ENCODE measurements around the gene HPCAL1.
A peak's percentile ranks its signal among the peaks of the same experiment; 100 is the strongest.

The HPCAL1 gene

GRCh38 chr2:10392951-10393639, 90.4 kb downstream of the HPCAL1 start:
- no peak for DNase-seq

- DNase-seq, result no peak
Observed at GRCh38 chr2:10393640-10393982, 90.9 kb downstream of the HPCAL1 start.

GRCh38 chr2:10395893-10396292, 93.2 kb downstream of the HPCAL1 start:
- no peak for DNase-seq

- DNase-seq, result no peak
Observed at GRCh38 chr2:10396464-10396863, 93.8 kb downstream of the HPCAL1 start.

- DNase-seq, result no peak
Observed at GRCh38 chr2:10397297-10397875, 94.7 kb downstream of the HPCAL1 start.

- no peak for DNase-seq
Observed at GRCh38 chr2:10397878-10398277, 95.2 kb downstream of the HPCAL1 start.

- DNase-seq, result no peak
Observed at GRCh38 chr2:10398496-10398895, 95.8 kb downstream of the HPCAL1 start.

GRCh38 chr2:10399358-10399757, 96.7 kb downstream of the HPCAL1 start:
- no peak for DNase-seq

GRCh38 chr2:10400002-10400401, 97.3 kb downstream of the HPCAL1 start:
- DNase-seq, result no peak

GRCh38 chr2:10400568-10400977, 97.9 kb downstream of the HPCAL1 start:
- DNase-seq, result no peak

GRCh38 chr2:10400978-10401951, 98.6 kb downstream of the HPCAL1 start:
- no peak for DNase-seq

- no peak for DNase-seq
Observed at GRCh38 chr2:10402062-10402585, 99.4 kb downstream of the HPCAL1 start.

GRCh38 chr2:10402653-10403215, 100.0 kb downstream of the HPCAL1 start:
- no peak for DNase-seq

GRCh38 chr2:10404324-10405143, 101.8 kb downstream of the HPCAL1 start:
- DNase-seq, result peak; percentile 7

- peak; percentile 32 for DNase-seq
Observed at GRCh38 chr2:10405448-10405847, 102.7 kb downstream of the HPCAL1 start.

- no peak for DNase-seq
Observed at GRCh38 chr2:10406016-10406415, 103.3 kb downstream of the HPCAL1 start.

GRCh38 chr2:10406491-10407188, 103.9 kb downstream of the HPCAL1 start:
- no peak for DNase-seq

GRCh38 chr2:10407432-10407831, 104.7 kb downstream of the HPCAL1 start:
- DNase-seq, result no peak

GRCh38 chr2:10407841-10408648, 105.3 kb downstream of the HPCAL1 start:
- no peak for DNase-seq

Data from DMS 273 treated with DMSO at 0.1 percent for 48 hours (cell line).